GM19240 (cell line): ENCODE measurements around the gene RPL32.
"Not testable (repeated sequence)": the region's sequence is repeated elsewhere in the genome, so short reads cannot be mapped to it uniquely, and the experiment has no call there.

Source experiments
- DNase-seq: peaks from one replicate; pipeline ENCODE4 v3.0.0; 2011; ENCODE audit warnings: low spot score; ENCODE audit not compliant: insufficient read length

The RPL32 gene

DNA sequence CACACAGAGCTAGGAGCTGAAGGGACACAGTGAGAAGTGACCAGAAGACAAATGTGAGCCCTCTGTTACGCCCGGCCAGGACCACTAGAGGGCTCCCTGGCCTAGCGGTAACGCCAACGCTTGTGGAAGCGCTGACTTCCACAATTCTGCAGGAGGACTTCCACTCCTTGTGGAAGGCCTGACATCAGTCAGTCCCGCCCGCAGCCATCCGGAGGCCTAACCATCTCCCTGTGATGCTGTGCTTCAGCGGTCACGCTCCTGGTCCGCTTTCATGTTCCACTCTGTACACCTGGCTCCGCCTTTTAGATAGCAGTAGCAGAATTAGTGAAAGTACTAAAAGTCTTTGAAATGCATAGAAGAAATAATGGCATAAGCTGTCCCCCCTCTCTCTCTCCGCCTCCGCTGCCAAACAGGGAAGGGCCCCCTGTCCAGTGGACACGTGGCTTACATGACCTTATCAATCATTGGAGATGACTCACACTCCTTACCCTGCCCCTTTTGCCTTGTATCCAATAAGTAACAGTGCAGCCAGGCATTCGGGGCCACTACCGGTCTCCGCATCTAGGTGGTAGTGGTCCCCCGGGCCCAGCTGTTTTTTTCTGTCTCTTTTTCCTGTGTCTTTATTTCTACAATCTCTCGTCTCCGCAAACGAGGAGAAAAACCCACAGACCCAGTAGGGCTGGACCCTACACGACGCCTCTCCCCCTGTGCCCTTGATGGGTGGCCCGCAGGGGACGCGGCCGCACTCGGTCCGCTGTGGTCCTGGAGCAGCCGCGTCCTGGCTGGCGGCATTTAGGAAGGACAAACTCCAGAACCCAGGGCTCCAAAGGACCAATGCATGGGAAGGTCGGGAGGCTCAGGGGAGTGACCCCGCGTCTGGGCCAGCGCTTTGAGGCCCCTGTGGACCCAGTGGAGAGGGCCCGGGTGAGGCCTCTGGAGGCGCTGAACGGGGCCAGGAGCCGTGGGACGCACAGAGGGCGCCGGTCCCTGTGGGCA lies 27.0 kb upstream of the RPL32 start:
- DNase-seq, result no peak

GRCh38 chr3:12866836-12867235 lies 25.5 kb upstream of the RPL32 start:
- DNase-seq, result no peak

GRCh38 chr3:12865271-12865670 lies 23.9 kb upstream of the RPL32 start:
- no peak for DNase-seq

GRCh38 chr3:12862387-12862786 lies 21.0 kb upstream of the RPL32 start:
- DNase-seq, result no peak

GRCh38 chr3:12861611-12862010 lies 20.2 kb upstream of the RPL32 start:
- DNase-seq, result no peak

DNA sequence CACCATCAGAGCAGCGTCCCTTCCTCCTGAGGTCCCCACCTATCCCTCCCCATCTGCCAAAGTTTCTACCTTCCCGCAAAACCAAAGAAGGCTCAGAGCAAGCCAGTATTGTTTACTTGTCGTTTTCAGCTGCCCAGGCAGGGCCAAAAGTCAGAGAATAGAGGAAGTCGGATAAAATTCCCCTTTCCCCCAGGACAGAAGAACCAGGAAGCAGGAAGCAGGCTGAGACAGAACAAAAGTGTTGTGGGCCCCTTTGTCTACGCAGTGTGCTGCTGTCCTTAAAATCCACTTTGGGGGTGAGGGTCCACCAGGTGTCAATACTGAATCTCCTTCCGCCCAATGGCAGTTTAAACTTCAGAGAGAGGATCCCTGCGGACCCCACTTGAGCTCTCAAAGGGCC lies 18.5 kb upstream of the RPL32 start:
- no peak for DNase-seq

- DNase-seq, result no peak
These were observed 15.3 kb upstream of the RPL32 start for GRCh38 chr3:12856626-12857025.

DNA sequence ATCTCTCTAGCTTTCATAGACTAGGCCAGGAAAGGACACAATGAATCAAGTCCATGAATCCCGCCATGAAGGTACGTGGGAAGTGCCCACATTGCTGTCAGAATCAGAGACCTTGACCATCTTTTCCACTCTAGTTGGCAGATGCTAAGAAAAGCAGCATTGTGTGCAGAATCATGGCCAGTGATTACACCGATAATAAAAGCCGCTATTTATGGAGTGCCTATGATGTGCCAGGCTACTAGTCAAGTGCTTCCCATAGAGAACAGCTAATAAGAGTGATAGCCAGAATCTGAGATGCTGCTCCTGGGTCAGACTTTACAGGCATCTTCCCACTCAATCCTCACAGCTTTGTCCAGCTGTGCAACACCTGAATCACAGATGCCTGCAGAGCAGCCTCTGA lies 13.2 kb upstream of the RPL32 start:
- no peak for DNase-seq

DNA sequence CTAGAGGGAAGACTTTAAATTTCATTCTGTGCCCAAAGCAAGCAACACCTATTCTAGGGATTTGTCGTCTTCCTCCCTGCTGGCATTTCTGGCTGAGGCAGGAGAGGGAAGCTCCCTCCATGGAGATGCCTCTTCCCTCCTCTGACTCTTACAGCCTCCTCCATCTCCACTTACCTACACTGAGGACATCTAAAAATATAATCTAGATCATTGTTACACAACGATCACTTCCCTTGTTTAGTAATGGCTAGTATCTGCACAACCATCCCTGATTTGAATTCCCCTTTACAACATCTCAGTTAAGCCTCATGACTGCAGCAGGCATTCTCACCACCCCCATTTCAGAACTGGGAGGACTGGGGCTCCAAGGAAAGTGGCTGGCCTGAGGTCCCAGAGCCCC lies 12.5 kb upstream of the RPL32 start:
- not testable (repeated sequence) for DNase-seq

DNA sequence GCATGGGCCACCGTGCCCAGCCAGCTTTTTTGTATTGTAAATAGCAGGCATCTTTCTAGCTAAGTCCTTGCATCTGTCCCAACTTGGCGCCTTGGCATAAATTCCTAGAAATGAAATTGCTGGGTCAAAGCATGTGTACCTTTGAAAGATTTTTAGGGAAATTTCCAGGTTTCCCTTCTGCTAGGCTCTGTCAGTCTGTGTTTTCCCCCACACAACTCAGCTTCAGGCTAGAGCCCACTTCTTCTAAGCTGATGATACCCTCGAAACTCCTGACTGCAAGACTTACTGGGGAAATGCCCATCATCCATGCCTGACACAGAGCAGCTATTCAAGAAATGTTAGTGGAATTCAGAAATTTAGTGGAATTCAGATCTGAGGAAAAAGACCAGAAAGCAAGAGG lies 10.8 kb upstream of the RPL32 start:
- DNase-seq, result no peak

DNA sequence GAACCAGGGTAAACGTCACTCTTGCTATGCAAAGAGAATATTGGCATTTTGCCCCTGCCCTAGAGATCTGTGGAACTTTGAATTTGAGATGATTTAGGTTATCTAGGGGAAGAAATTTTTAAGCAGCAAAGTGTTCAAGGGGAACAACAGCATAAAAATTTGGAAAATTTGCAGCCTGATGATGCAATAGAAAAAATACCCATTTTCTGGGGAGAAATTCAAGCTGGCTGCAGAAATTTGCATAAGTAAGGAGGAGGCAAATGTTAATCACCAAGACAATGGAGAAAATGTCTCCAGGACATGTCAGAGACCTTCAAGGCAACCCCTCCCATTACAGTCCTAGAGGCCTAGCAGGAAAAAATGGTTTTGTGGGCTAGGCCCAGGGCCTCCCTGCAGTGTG lies 4.4 kb upstream of the RPL32 start:
- no peak for DNase-seq

- no peak for DNase-seq
These were observed 1.1 kb upstream of the RPL32 start for GRCh38 chr3:12842469-12842868.

- DNase-seq, result no peak
These were observed 584 bp upstream of the RPL32 start for GRCh38 chr3:12841970-12842328.

DNA sequence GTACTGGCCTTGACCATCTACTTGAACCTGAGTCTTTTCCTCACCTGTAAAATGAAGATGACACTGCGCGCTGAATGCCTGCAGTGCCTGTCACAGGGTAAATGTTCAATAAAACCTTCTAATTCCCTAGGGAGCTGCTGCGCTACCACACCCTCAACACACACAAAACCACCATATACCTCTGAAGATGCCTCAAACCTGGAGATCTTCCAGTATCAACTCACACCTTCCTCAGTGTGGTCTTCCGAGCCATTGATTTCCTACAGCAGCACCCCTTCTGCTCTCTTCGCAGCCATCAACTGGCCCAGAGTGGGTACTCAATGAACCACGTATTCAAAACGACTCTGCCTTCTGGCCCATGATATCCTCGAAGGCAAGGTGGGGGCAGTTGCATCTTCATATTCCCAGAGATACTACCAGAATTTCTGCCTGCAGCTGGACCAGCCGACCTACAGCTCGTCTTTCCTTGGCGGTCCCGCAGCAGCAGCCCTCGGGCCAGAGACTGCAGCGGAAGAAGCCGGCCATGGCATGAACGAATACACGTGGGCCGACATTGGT lies 695 bp downstream of the RPL32 start:
- DNase-seq, result peak; percentile 15

DNA sequence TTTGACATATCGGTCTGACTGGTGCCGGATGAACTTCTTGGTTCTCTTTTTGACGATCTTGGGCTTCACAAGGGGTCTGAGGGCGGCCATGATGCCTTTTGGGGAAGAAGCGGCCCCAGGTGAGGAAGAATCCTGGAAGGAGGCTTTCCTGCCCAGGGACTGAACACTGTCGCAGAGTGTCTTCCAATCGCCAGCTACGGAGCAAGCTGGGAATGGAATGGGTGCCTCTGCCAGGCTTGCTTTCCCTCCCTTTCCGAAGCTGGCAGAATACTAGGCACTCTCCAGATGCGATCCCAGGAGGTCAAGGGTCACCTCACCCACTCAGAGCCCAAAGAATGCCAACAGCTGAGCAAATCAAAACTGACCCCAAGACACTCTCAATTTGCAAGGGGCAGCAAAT lies 1.2 kb downstream of the RPL32 start:
- not testable (repeated sequence) for DNase-seq

- no peak for DNase-seq
These were observed 2.0 kb downstream of the RPL32 start for GRCh38 chr3:12839156-12839946.

GRCh38 chr3:12838179-12838965 lies 3.0 kb downstream of the RPL32 start:
- no peak for DNase-seq

DNA sequence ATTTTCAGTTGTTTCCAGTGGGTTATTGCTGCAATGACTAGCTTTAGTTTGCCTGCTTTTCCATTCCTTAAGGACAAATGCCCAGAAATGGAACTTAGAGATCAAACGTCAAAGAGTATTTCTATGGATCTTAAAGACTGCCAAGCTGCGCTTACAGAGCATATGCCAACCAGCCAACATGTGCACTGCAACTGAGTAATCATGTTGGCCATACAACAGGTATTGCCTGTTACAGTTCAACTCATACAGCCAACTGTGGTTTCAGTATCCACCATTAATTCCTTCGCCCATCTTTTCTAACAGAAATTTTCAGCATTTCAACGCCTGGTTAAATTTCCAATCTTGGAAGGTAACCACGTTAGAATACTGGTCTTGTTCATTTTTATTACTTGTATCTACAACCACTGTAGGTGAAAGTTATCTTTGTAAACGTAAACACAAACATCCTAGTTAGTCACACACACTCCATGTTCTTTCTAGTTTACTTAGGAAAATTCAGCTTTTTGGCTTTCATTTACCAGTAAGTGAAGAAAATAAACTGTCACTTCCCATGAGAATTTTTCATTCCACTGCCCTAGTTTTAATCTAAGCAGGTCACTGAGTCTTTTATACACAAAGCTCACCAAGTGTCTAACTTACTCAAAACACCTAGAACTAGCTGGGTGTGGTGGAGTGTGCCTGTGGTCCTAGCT lies 3.9 kb downstream of the RPL32 start:
- no peak for DNase-seq

- no peak for DNase-seq
These were observed 6.2 kb downstream of the RPL32 start for GRCh38 chr3:12835052-12835665.
